B cell (primary cell): ENCODE measurements around the gene OR6C1. TPM values are rescaled to one million over a fixed set of nuclear protein-coding genes. Genes with fewer than 3 reads are reported as not detected.

Source experiments
- ATAC-seq: fragments of 200-7000 bp; cut with Tn5 transposase; one replicate; pipeline ENCODE4 v1.10.0; 2021; ENCODE audit warnings: low read depth, mild to moderate bottlenecking, moderate number of reproducible peaks, moderate library complexity
- CTCF ChIA-PET: fragments of 350-600 bp; sonication (Branson Sonifier 250); formaldehyde crosslinking; loops from one replicate; lab custom pipeline; 2021; ENCODE audit warnings: antibody characterized with exemption, inconsistent platforms; lab: Charles Lee
- POLR2A ChIA-PET: fragments of 350-600 bp; sonication (Branson Sonifier 250); formaldehyde crosslinking; loops from one replicate; lab custom pipeline; 2021; ENCODE audit warnings: antibody characterized with exemption; lab: Charles Lee
- DNase-seq: peaks from one replicate; pipeline ENCODE4 v3.0.0; 2013
- H2AFZ ChIP-seq: 2 replicates; pipeline ENCODE4 v1.6.1; 2012; ENCODE audit warnings: mild to moderate bottlenecking, low read depth, low read length; ENCODE audit not compliant: insufficient read depth, poor library complexity, severe bottlenecking
- H3K27ac ChIP-seq, 2 donors: 1 replicate in 1 of 2; 2 replicates in 1 of 2; pipeline ENCODE4 v1.5.1; 2012 to 2013; ENCODE audit warnings: low read length in 2 of 2, mild to moderate bottlenecking in 2 of 2, moderate library complexity in 1 of 2
- H3K27me3 ChIP-seq, 4 experiments: fragments of 200-600 bp in 1 of 4; sonication (generic) in 1 of 4; replicated peaks in 1 of 4; 1 replicate in 2 of 4; 2 replicates in 2 of 4; pipeline versions ENCODE4 v1.6.1 to v1.7.0; 2013 to 2016; ENCODE audit warnings: low read length in 3 of 4, mild to moderate bottlenecking in 2 of 4, mixed read lengths in 1 of 4, moderate library complexity in 1 of 4; ENCODE audit not compliant: insufficient read depth in 4 of 4, control insufficient read depth in 3 of 4; ENCODE audit errors: control extremely low read depth in 1 of 4
- H3K36me3 ChIP-seq, 2 experiments: replicated peaks in 1 of 2; 1 replicate in 1 of 2; 2 replicates in 1 of 2; pipeline versions ENCODE4 v1.6.1 to v1.7.1; 2013; ENCODE audit warnings: low read length in 1 of 2; ENCODE audit not compliant: insufficient read depth in 2 of 2, control insufficient read depth in 1 of 2; ENCODE audit errors: control extremely low read depth in 1 of 2, extremely low read depth in 1 of 2
- H3K4me1 ChIP-seq, 2 donors: fragments of 200-600 bp in 1 of 2; sonication (generic) in 1 of 2; 1 replicate in 1 of 2; 2 replicates in 1 of 2; pipeline versions ENCODE4 v1.5.1 to v1.6.1; 2013 to 2017; ENCODE audit warnings: low read length in 2 of 2; ENCODE audit not compliant: control insufficient read depth in 2 of 2, insufficient read depth in 2 of 2
- H3K4me2 ChIP-seq: replicated peaks from 2 replicates; pipeline ENCODE3; 2012; ENCODE audit warnings: mild to moderate bottlenecking, low read depth, low read length; ENCODE audit not compliant: poor library complexity, severe bottlenecking
- H3K4me3 ChIP-seq, 5 experiments: fragments of 200-600 bp in 1 of 5; sonication (generic) in 1 of 5; 1 replicate in 3 of 5; 2 replicates in 2 of 5; pipeline versions ENCODE4 v1.5.1 to v1.7.0; 2011 to 2016; ENCODE audit warnings: low read length in 4 of 5, mild to moderate bottlenecking in 4 of 5, low read depth in 2 of 5, control low read depth in 1 of 5, moderate library complexity in 1 of 5; ENCODE audit not compliant: insufficient read depth in 1 of 5; ENCODE audit errors: control extremely low read depth in 1 of 5, extremely low read depth in 1 of 5
- H3K79me2 ChIP-seq: fragments of 200-600 bp; sonication (generic); one replicate; pipeline ENCODE4 v1.6.0; 2016; ENCODE audit warnings: low read length; ENCODE audit not compliant: control insufficient read depth, insufficient read depth
- H3K9ac ChIP-seq: fragments of 200-600 bp; sonication (generic); 2 replicates; pipeline ENCODE4 v1.6.1; 2017; ENCODE audit warnings: mild to moderate bottlenecking, low read length, moderate library complexity
- H3K9me3 ChIP-seq, 3 donors: one replicate each; pipeline versions ENCODE4 v1.6.1 to v1.7.1; 2013; ENCODE audit warnings: low read length in 2 of 3; ENCODE audit not compliant: control insufficient read depth in 2 of 3, insufficient read depth in 1 of 3; ENCODE audit errors: control extremely low read depth in 1 of 3
- H4K20me1 ChIP-seq: 2 replicates; pipeline ENCODE4 v1.6.0; 2012; ENCODE audit warnings: mild to moderate bottlenecking, low read length; ENCODE audit not compliant: insufficient read depth, control insufficient read depth, poor library complexity, severe bottlenecking
- H3K27ac Mint-ChIP-seq: one replicate; pipeline ENCODE4 v1.8.0; 2021; ENCODE audit warnings: mixed read lengths
- H3K27me3 Mint-ChIP-seq: one replicate; pipeline ENCODE4 v1.8.0; 2021; ENCODE audit warnings: mixed read lengths
- H3K4me1 Mint-ChIP-seq: one replicate; pipeline ENCODE4 v1.8.0; 2021; ENCODE audit warnings: mixed read lengths
- H3K4me3 Mint-ChIP-seq: one replicate; pipeline ENCODE4 v1.8.0; 2021; ENCODE audit warnings: mixed read lengths
- H3K9me3 Mint-ChIP-seq: one replicate; pipeline ENCODE4 v1.8.0; 2022; ENCODE audit warnings: mixed read lengths; ENCODE audit not compliant: insufficient read depth
- CTCF ChIP-seq: fragments of 200-600 bp; IDR thresholded peaks from one replicate; pipeline ENCODE4 v1.8.0; 2022; ENCODE audit warnings: antibody characterized with exemption, mild to moderate bottlenecking
- EZH2 ChIP-seq: IDR thresholded peaks from 2 replicates; pipeline ENCODE4 v1.6.1; 2012; ENCODE audit warnings: borderline replicate concordance, low read depth, mild to moderate bottlenecking, moderate library complexity, low read length; ENCODE audit not compliant: insufficient read depth, poor library complexity, severe bottlenecking
- WGBS: methylation state at CpG from one replicate; pipeline ENCODE4 v1.1.5; 2013; ENCODE audit warnings: missing lambda C conversion rate; ENCODE audit not compliant: insufficient coverage; 5-methylcytosine and 5-hydroxymethylcytosine counted together
- intact Hi-C: fragments of 100-400 bp; cut with micrococcal nuclease; formaldehyde crosslinking; loops from one replicate; pipeline ENCODE4 v1.10.0; 2022
- polyA plus RNA-seq: library from polyadenylated mRNA; depleted of rRNA; stranded (reverse); fragments of >200 nt; gene quantifications from 2 replicates; pipeline ENCODE4 v1.2.3, GENCODE V29; 2012
- total RNA-seq, 2 donors: library from RNA; stranded (reverse); fragments of 120-200 nt in 1 of 2; gene quantifications; 1 replicate in 1 of 2; 2 replicates in 1 of 2; pipeline versions ENCODE4 v1.2.3 to v1.2.4, GENCODE V29; 2013 to 2022

OR6C1 gene
- total and polyA plus RNA-seq, 2 donors (not counting 1 experiment from before 2014, with no cell fraction given) = not detected

GRCh38 chr12:55362675-55363074, 48.5 kb downstream of the OR6C1 start, which contains the start of gene OR6C75:
OR6C75 (plus strand) TSS chr12:55362975; CDS start chr12:55365111, 2,136 bp downstream.
- Mint-ChIP-seq H3K4me1 (no peaks in the 10 kb centered on the region), H3K4me3 (no peak within 1 kb of the TSS), H3K9me3 (no peaks in the 10 kb centered on the region), H3K27me3 (peaks cover 25% of the 10 kb centered on the region), H3K27ac (no peak within 1 kb of the TSS)
- intact Hi-C loops = no loop called here
- peaks cover 0 to 2% (median 0%) of the 10 kb centered on the region in 3 donors for H3K9me3 ChIP-seq
- WGBS = no CpG with 5 or more reads among the region's 4 CpGs
- H3K9ac ChIP-seq = no peak within 1 kb of the TSS
- no peak for ATAC-seq
- no peaks in the 10 kb centered on the region for H4K20me1 ChIP-seq
- H3K27ac ChIP-seq = no peak within 1 kb of the TSS
- no peak within 1 kb of the TSS for H2AFZ ChIP-seq
- CTCF ChIA-PET = no interaction called here
- H3K4me3 ChIP-seq = no peak within 1 kb of the TSS
- H3K36me3 ChIP-seq = no peaks in the 10 kb centered on the region
- DNase-seq = no peak
- H3K79me2 ChIP-seq = no peaks in the 10 kb centered on the region
- POLR2A ChIA-PET = no interaction called here
- no peaks in the 10 kb centered on the region for H3K4me1 ChIP-seq
- no peak within 1 kb of the TSS for H3K4me2 ChIP-seq
- TF ChIP-seq CTCF (no peak), EZH2 (no peak)
- H3K27me3 ChIP-seq = peaks cover 0 to 6% (median 6%) of the 10 kb centered on the region in 4 experiments

GRCh38 chr12:55365086-55365485, 50.9 kb downstream of the OR6C1 start:
- Mint-ChIP-seq H3K4me3 (no peak overlapping the region), H3K4me1 (no peaks in the 10 kb centered on the region), H3K9me3 (no peaks in the 10 kb centered on the region), H3K27me3 (peaks cover 21% of the 10 kb centered on the region), H3K27ac (no peak overlapping the region)
- H3K9me3 ChIP-seq = no peaks in the 10 kb centered on the region
- CTCF ChIA-PET = no interaction called here
- H2AFZ ChIP-seq = no peak overlapping the region
- intact Hi-C loops = no loop called here
- H3K79me2 ChIP-seq = no peaks in the 10 kb centered on the region
- WGBS = 60% methylated on average over 1 of the region's 3 CpGs
- H3K4me3 ChIP-seq = no peak overlapping the region
- TF ChIP-seq EZH2 (no peak), CTCF (no peak)
- ATAC-seq = no peak
- no peaks in the 10 kb centered on the region for H3K36me3 ChIP-seq
- no peak overlapping the region for H3K9ac ChIP-seq
- H3K27me3 ChIP-seq = peaks cover 0 to 6% (median 6%) of the 10 kb centered on the region in 4 experiments
- DNase-seq = no peak
- no peaks in the 10 kb centered on the region for H4K20me1 ChIP-seq
- H3K27ac ChIP-seq = no peak overlapping the region
- no peaks in the 10 kb centered on the region for H3K4me1 ChIP-seq
- no peak overlapping the region for H3K4me2 ChIP-seq
- POLR2A ChIA-PET = no interaction called here

Other genes starting within 250 kb of the OR6C1 start
- gene OR9K2, start 187.9 kb upstream of the OR6C1 start, total RNA-seq = not detected in 2 replicates
- not detected in 2 replicates for gene OR9K2, start 187.9 kb upstream of the OR6C1 start, polyA plus RNA-seq
- gene OR10A7, start 93.3 kb upstream of the OR6C1 start, total RNA-seq = not detected in 2 replicates
- gene OR10A7, start 93.3 kb upstream of the OR6C1 start, polyA plus RNA-seq = not detected in 2 replicates
- not detected in 2 replicates for gene OR6C74, start 69.7 kb upstream of the OR6C1 start, total RNA-seq
- not detected in 2 replicates for gene OR6C74, start 69.7 kb upstream of the OR6C1 start, polyA plus RNA-seq
- not detected in 2 replicates for gene OR6C6, start 17.8 kb upstream of the OR6C1 start, total RNA-seq
- gene OR6C6, start 17.8 kb upstream of the OR6C1 start, polyA plus RNA-seq = not detected in 2 replicates
- gene OR6C3, start 16.4 kb downstream of the OR6C1 start, total RNA-seq = not detected in 2 replicates
- not detected in 2 replicates for gene OR6C3, start 16.4 kb downstream of the OR6C1 start, polyA plus RNA-seq
- not detected in 2 replicates for gene OR6C75, start 48.6 kb downstream of the OR6C1 start, total RNA-seq
- not detected in 2 replicates for gene OR6C75, start 48.6 kb downstream of the OR6C1 start, polyA plus RNA-seq
- gene OR6C65, start 86.2 kb downstream of the OR6C1 start, total RNA-seq = not detected in 2 replicates
- gene OR6C65, start 86.2 kb downstream of the OR6C1 start, polyA plus RNA-seq = not detected in 2 replicates
- not detected in 2 replicates for gene OR6C76, start 111.9 kb downstream of the OR6C1 start, total RNA-seq
- not detected in 2 replicates for gene OR6C76, start 111.9 kb downstream of the OR6C1 start, polyA plus RNA-seq
- not detected in 2 replicates for gene OR6C2, start 129.7 kb downstream of the OR6C1 start, total RNA-seq
- gene OR6C2, start 129.7 kb downstream of the OR6C1 start, polyA plus RNA-seq = not detected in 2 replicates
- gene OR6C70, start 155.8 kb downstream of the OR6C1 start, total RNA-seq = not detected in 2 replicates
- not detected in 2 replicates for gene OR6C70, start 155.8 kb downstream of the OR6C1 start, polyA plus RNA-seq
- gene OR6C68, start 178.0 kb downstream of the OR6C1 start, total RNA-seq = not detected in 2 replicates
- not detected in 2 replicates for gene OR6C68, start 178.0 kb downstream of the OR6C1 start, polyA plus RNA-seq
- not detected in 2 replicates for gene OR6C4, start 235.3 kb downstream of the OR6C1 start, total RNA-seq
- gene OR6C4, start 235.3 kb downstream of the OR6C1 start, polyA plus RNA-seq = not detected in 2 replicates